Measurements from ENCODE around the gene CLPTM1L.

GRCh38 chr5:1319436-1320256 lies 25.3 kb downstream of the CLPTM1L start:
- TF ChIP-seq CTCF (IDR thresholded peaks at IDR 0.05): no peak
- TF ChIP-seq POLR2A (IDR thresholded peaks at IDR 0.05): no peak
